Prostate gland (tissue), 2 donors: ENCODE data around the gene TMPRSS15. TPM values are rescaled to one million over a fixed set of nuclear protein-coding genes. Genes with fewer than 3 reads are reported as not detected.

Source experiments
- DNase-seq: peaks from one replicate; pipeline ENCODE4 v3.0.0-alpha.2; 2019; ENCODE audit warnings: low spot score
- H3K27ac ChIP-seq, 2 donors: fragments of 200-600 bp; sonication (generic); 2 replicates each; pipeline ENCODE4 v1.5.1; 2017 to 2019
- H3K27me3 ChIP-seq: fragments of 200-600 bp; sonication (generic); replicated peaks from 2 replicates; pipeline ENCODE4 v1.5.1; 2019; ENCODE audit not compliant: insufficient read depth
- H3K36me3 ChIP-seq, 2 donors: fragments of 200-600 bp; sonication (generic); 1 replicate in 1 of 2; 2 replicates in 1 of 2; pipeline versions ENCODE4 v1.5.1 to v1.8.1; 2017 to 2019
- H3K4me1 ChIP-seq: fragments of 200-600 bp; sonication (generic); replicated peaks from 2 replicates; pipeline ENCODE4 v1.5.1; 2019
- H3K4me3 ChIP-seq, 2 donors: fragments of 200-600 bp; sonication (generic); 2 replicates each; pipeline ENCODE4 v1.5.1; 2017 to 2019
- H3K9me3 ChIP-seq: fragments of 200-600 bp; sonication (generic); 2 replicates; pipeline ENCODE4 v1.5.1; 2017
- POLR2A ChIP-seq: fragments of 450-650 bp; IDR thresholded peaks from one replicate; pipeline ENCODE4 v1.6.1; 2016; ENCODE audit warnings: antibody characterized with exemption, mild to moderate bottlenecking
- POLR2AphosphoS5 ChIP-seq: sonication (generic); formaldehyde crosslinking; IDR thresholded peaks from one replicate; pipeline ENCODE4 v1.6.1; 2017; ENCODE audit warnings: antibody characterized with exemption
- WGBS: methylation state at CpG from one replicate; pipeline ENCODE4 v1.1.5; 2018; 5-methylcytosine and 5-hydroxymethylcytosine counted together
- intact Hi-C: fragments of 100-400 bp; cut with DNase I; formaldehyde crosslinking; loops from one replicate; pipeline ENCODE4 v1.14.2; 2022
- total RNA-seq, 2 donors: library from RNA; depleted of rRNA; stranded (reverse); fragments of >200 nt; gene quantifications; one replicate each; pipeline ENCODE4 v1.1.0, GENCODE V29; 2016
- TF ChIP-seq, protein P1 (sequence below), 4 experiments: fragments of 200-600 bp in 2 of 4; fragments of 450-650 bp in 2 of 4; sonication (generic) in 2 of 4; IDR thresholded peaks; 1 replicate in 3 of 4; 2 replicates in 1 of 4; pipeline ENCODE4 v1.5.1; 2016 to 2019; ENCODE audit warnings: antibody characterized with exemption in 4 of 4, mild to moderate bottlenecking in 2 of 4, moderate library complexity in 2 of 4

The TMPRSS15 gene
- total RNA-seq, 2 donors from 2014 or later: 0.34 TPM; not detected in 1

- Histone ChIP-seq H3K27ac (no peak overlapping the region), H3K27me3 (peaks cover 6% of the 10 kb centered on the region), H3K4me3 (no peak overlapping the region), H3K36me3 (no peaks in the 10 kb centered on the region), H3K4me1 (no peaks in the 10 kb centered on the region), H3K9me3 (no peaks in the 10 kb centered on the region)
- no peak for DNase-seq
- TF ChIP-seq POLR2A: no peak
- TF ChIP-seq, protein P1, sequence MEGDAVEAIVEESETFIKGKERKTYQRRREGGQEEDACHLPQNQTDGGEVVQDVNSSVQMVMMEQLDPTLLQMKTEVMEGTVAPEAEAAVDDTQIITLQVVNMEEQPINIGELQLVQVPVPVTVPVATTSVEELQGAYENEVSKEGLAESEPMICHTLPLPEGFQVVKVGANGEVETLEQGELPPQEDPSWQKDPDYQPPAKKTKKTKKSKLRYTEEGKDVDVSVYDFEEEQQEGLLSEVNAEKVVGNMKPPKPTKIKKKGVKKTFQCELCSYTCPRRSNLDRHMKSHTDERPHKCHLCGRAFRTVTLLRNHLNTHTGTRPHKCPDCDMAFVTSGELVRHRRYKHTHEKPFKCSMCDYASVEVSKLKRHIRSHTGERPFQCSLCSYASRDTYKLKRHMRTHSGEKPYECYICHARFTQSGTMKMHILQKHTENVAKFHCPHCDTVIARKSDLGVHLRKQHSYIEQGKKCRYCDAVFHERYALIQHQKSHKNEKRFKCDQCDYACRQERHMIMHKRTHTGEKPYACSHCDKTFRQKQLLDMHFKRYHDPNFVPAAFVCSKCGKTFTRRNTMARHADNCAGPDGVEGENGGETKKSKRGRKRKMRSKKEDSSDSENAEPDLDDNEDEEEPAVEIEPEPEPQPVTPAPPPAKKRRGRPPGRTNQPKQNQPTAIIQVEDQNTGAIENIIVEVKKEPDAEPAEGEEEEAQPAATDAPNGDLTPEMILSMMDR (IDR thresholded peaks at IDR 0.05): no peak
- intact Hi-C loops: no loop called here
- WGBS: 76% methylated on average over 1 of the region's 1 CpG
Observed at GRCh38 chr21:18248171-18248570, 155.4 kb downstream of the TMPRSS15 start.

DNA sequence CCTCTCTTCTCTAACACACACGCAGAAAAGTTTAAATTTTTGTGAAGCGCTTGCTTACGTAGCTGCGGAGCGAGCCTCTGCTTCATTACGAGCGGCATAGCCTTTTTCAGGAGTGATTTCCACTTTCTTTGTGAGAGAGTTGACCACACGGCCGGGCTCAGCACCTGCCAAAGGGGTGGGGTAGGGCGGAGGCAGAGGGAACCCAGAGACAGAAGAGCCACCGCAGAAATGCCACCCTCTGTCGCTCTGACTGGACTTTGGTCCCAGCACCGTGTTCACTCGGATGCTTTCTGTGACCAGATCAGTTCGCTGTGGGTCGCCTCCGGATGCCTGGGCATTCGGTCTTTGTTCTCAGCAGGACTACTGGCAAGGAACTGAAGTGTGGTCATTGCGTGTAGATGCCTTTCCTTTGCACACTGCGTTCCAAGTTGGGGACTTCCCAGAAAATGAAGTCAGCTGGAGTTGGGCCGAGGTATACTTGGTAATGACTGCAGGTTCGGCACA, 158.1 kb downstream of the TMPRSS15 start:
- Histone ChIP-seq H3K9me3 (no peaks in the 10 kb centered on the region), H3K36me3 (no peaks in the 10 kb centered on the region), H3K4me1 (no peaks in the 10 kb centered on the region), H3K27me3 (peaks cover 6% of the 10 kb centered on the region), H3K27ac (no peak overlapping the region), H3K4me3 (peak overlapping the region; percentile 17 to 25)
- intact Hi-C loops: no loop called here
- 1% methylated on average over 22 of the region's 22 CpGs for WGBS
- DNase-seq: no peak
- TF ChIP-seq POLR2AphosphoS5 (no peak), POLR2A (no peak)
- TF ChIP-seq, protein P1 (IDR thresholded peaks at IDR 0.05): no peak

DNA sequence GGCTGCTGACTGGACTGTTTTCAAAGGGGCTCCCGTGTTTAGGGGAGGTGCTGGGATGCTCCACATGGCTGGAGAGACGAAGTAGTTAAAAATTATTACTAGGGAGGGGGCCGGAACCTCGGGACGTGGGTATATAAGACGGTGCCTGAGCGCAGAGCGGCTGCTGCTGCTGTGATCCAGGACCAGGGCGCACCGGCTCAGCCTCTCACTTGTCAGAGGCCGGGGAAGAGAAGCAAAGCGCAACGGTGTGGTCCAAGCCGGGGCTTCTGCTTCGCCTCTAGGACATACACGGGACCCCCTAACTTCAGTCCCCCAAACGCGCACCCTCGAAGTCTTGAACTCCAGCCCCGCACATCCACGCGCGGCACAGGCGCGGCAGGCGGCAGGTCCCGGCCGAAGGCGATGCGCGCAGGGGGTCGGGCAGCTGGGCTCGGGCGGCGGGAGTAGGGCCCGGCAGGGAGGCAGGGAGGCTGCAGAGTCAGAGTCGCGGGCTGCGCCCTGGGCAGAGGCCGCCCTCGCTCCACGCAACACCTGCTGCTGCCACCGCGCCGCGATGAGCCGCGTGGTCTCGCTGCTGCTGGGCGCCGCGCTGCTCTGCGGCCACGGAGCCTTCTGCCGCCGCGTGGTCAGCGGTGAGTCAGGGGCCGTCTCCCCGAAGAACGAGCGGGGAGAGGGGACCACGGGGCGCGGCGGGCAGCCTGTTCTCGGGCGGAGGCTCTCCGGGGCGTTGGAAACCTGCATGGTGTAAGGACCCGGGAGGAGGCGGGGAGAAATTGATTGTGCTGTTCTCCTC, 158.7 kb downstream of the TMPRSS15 start, which contains the start of gene CHODL:
Gene CHODL, plus strand, starts transcription at position 163 of the 793 bp plus-strand sequence. Its CDS starts 391 bp downstream, at position 554.
- intact Hi-C loops: no loop called here

DNA sequence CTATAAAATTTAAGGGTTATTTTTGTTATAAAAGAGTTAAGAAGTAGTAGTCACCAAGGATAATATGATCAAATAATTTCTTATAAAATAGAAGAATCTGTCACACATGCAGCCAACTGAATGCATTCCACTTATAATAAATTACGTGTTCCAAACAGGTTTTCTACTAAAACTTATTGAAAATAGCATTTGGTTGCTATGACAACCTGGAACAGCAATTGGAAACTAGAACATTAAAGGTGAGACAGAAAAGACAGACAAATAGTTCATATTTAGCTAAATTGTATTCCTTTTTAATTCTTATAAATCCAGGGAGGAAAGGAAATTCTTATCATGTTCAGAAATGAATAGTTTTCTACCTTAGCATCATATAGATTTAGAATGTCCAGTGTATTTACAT, 168.0 kb downstream of the TMPRSS15 start:
- intact Hi-C loops: no loop called here
- TF ChIP-seq POLR2AphosphoS5 (no peak), POLR2A (no peak)
- TF ChIP-seq, protein P1 (IDR thresholded peaks at IDR 0.05): no peak
- DNase-seq: no peak
- Histone ChIP-seq H3K4me1 (no peaks in the 10 kb centered on the region), H3K27me3 (no peaks in the 10 kb centered on the region), H3K4me3 (no peak overlapping the region), H3K9me3 (no peaks in the 10 kb centered on the region), H3K27ac (no peak overlapping the region), H3K36me3 (no peaks in the 10 kb centered on the region)
- 71% methylated on average over 1 of the region's 1 CpG for WGBS

More for the DNA sequence above, 158.7 kb downstream of the TMPRSS15 start, which contains the start of gene CHODL:
- Histone ChIP-seq H3K4me3 (peak within 1 kb of the TSS; percentile 17 to 25), H3K27me3 (peaks cover 6% of the 10 kb centered on the region), H3K4me1 (no peaks in the 10 kb centered on the region), H3K27ac (no peak within 1 kb of the TSS), H3K9me3 (no peaks in the 10 kb centered on the region), H3K36me3 (no peaks in the 10 kb centered on the region)
- DNase-seq: no peak
- WGBS: 2% methylated on average over 56 of the region's 72 CpGs
- TF ChIP-seq, protein P1 (IDR thresholded peaks at IDR 0.05): no peak
